Stimulated activated CD4-positive, alpha-beta T cell treated with anti-CD3 and anti-CD28 coated beads, TNF-alpha, amount 100 ng/mL, for 48 hours (primary cell): ENCODE results near the gene CTDP1.
"Not testable (repeated sequence)": the region's sequence is repeated elsewhere in the genome, so short reads cannot be mapped to it uniquely, and the experiment has no call there.

Experiments used
- DNase-seq, 3 donors: peaks; one replicate each; pipeline ENCODE4 v3.0.0-alpha.2; 2020; ENCODE audit warnings: low read depth in 3 of 3

CTDP1 gene

DNA sequence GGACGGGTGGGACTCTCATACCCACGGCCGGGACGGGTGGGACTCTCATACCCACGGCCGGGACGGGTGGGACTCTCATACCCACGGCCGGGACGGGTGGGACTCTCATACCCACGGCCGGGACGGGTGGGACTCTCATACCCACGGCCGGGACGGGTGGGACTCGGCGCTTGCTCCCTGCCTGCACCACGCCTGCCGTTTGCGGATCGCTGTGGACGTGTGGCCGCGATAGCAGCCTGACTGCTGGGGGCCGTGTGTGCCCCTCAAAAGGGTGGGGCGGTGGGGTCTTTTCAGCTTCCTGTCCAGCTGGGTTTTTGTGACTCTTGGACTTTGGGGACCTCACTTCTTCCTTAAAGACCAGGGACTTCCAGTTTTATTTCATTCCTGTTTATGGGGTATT lies 60.4 kb downstream of the CTDP1 start:
- DNase-seq = not testable (repeated sequence)

GRCh38 chr18:79740521-79741361 lies 61.1 kb downstream of the CTDP1 start:
- DNase-seq = no peak

GRCh38 chr18:79741362-79741700 lies 61.7 kb downstream of the CTDP1 start:
- DNase-seq = no peak

DNA sequence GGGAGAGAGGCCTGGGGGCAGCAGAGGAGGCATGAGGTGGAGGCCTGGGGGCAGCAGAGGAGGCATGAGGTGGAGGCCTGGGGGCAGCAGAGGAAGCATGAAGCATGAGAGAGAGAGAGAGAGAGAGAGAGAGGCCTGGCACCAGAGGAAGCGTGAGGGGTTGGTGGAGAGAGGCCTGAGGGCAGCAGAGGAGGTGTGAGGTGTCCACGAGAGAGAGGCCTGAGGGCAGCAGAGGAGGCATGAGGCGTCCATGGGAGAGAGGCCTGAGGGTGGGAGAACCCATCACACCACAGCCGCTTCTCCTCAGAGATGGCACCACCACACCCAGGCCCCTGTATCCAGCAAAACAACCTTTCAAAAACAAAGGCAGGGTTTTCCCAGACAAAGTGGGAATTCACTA lies 62.5 kb downstream of the CTDP1 start:
- DNase-seq = no peak

GRCh38 chr18:79744625-79745024 lies 65.0 kb downstream of the CTDP1 start:
- DNase-seq = no peak

DNA sequence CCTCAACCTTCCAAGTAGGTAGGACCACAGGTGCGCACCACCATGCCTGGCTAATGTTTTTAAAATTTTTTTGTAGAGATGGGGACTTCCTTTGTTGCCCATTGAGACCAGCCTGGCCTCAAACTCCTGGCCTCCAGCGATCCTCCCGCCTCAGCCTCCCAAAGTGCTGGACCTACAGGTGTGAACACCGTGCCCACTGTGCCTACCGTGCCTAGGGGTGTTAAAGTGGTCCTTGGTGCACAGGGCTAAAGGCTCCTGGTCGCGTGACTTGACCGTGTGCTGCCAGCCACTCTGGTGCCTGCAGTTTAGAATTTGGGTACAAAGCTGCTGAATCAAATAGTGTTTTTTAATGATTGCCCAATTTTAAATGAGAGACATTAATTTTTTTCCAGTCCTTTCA lies 67.1 kb downstream of the CTDP1 start:
- no peak for DNase-seq

DNA sequence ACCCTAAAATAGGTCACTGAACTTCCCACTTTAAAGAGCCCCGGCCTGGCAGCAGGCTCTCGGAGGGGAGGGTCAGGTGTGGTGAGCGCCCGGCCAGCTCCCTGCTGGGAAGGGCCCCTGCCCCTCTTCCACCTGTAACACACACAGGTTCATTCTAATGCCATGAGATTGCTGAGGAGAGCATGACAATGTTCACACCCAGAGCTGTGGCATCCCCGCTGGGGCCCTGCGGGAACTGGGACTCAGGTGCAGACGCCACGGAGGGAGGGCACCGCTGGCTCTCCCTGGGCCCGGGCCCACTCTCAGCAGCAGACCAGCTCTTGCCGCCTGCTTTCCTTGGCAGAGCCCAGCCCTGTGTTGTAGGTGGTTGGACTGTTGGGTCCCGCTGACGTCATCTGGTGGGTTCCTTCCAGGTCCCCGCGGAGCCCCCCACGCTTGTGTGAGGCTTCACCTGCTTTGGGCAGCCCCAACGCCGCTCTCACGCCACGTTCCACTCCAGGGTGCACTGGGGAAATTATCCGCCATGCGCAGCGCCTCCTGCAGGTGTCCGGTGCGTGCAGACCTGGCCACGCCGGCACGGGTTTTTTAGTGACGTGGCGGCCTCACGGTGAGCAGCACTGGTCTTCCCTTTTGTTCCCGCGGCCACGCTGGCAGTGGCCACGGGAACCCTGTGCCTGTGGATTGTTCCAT lies 67.7 kb downstream of the CTDP1 start:
- DNase-seq = no peak

DNA sequence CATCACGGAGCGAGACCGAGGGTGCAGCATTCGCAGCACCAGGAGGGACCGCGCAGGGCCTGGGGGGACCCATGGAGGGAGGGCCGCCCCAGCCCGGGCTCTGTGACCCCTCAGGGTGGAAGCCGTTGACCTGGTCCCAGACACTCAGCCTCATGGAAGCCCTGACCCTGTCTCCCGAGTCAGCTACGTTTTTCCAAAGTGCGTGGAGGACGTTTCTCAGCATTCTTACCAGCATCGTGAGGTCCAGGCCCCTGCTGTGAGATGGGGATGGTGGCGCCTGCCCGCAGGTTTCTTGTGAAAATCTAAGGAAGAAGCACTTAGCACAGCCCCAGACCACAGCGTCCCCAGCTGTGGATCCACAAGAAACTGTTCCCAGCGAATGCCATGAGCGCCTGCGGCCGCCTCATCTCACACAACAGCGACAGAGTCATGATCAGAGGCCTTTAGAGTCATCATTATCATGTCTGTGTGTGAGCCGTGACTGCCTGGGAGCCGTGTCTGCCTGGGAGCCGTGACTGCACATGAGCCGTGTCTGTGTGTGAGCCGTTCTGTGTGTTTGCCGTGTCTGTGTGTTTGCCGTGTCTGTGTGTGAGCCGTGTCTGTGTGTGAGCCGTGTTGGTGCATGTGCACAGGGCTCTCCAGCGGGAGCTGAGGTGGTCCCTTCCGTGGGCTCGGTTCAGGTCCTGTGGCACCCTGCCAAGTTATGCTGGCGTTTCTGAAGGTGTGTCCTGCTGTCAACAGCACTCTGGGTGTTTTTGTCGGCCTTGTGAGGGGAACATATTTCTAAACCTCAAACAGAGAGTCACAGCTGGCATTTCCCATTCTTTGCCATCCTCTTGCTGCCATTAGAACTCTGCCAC lies 68.9 kb downstream of the CTDP1 start:
- no peak for DNase-seq

GRCh38 chr18:79749251-79750191 lies 69.9 kb downstream of the CTDP1 start:
- DNase-seq = no peak

DNA sequence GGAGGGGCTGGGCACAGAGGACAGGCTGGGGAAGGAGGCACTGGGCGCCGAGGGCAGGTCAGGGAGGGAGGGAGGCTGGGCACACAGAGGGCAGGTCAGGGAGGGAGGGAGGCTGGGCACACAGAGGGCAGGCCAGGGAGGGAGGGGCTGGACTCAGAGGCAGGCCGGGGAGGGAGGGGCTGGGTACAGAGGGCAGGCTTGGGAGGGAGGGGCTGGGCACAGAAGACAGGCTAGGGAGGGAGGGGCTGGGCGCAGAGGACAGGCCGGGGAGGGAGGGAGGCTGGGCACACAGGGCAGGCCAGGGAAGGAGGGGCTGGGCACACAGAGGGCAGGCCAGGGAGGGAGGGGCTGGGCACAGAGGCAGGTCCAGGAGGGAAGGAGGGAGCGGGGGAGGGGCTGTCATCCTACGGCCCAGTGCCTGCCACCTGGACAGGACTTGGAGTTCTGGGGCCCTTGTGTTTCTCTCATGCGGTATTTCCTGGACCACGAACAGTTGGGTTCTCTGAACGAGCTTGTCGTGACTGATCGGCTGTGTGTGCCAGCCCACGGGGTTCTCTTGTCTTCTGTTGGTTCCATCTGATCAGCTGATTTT lies 71.5 kb downstream of the CTDP1 start:
- DNase-seq = no peak

- DNase-seq = not testable (repeated sequence)
Observed at GRCh38 chr18:79751918-79752578, 72.4 kb downstream of the CTDP1 start.

- DNase-seq = not testable (repeated sequence)
Observed at GRCh38 chr18:79752946-79753345, 73.3 kb downstream of the CTDP1 start.

GRCh38 chr18:79753391-79753851 lies 73.8 kb downstream of the CTDP1 start:
- no peak for DNase-seq

GRCh38 chr18:79754022-79754761 lies 74.6 kb downstream of the CTDP1 start:
- DNase-seq = no peak

GRCh38 chr18:79754831-79755351 lies 75.3 kb downstream of the CTDP1 start:
- no peak for DNase-seq

- DNase-seq = no peak
Observed at GRCh38 chr18:79755496-79756142, 76.0 kb downstream of the CTDP1 start.

DNA sequence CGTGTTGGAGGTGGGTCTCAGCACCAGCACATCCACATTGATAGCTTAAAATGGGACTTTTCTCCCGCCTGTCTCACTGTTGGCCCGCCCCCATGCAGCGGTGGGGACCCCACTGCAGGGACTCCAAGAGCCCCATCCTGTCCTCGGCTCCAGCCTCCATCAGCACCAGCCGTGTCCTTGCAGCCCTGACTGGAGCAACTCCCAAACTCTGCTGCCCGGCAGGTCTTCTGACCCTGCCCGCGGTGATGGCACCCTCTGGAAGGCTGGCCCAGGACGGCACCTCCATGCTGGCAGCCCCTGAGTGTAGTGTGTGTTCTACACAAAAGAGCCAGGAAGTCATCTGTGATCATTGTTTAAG lies 76.5 kb downstream of the CTDP1 start:
- DNase-seq = no peak

- DNase-seq = no peak
Observed at GRCh38 chr18:79756826-79757225, 77.2 kb downstream of the CTDP1 start.

DNA sequence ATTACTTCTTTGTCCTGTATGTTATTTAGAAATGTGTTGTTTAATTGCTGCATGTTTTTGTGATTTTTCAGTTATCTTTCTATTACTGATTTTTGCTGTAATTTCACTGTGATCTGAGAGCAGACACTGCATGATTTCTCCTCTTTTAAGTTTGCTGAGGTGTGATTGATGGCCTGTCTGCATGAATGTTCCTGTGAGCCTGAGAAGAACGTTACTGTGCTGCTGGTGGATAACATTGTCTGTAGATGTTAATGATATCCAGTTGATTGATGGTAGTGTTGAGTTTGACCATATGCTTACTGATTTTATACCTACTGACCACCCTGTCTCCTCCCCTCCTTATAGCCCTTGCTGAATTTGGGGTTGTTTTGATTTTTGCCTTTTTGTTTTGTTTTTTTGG lies 80.7 kb downstream of the CTDP1 start:
- no peak for DNase-seq
